Measurements from ENCODE around the gene HYPK.

GRCh38 chr15:43763819-43764446 lies 36.5 kb upstream of the HYPK start:
- TF ChIP-seq CTCF (IDR thresholded peaks at IDR 0.05) (no peak), POLR2A (IDR thresholded peaks at IDR 0.05) (no peak)
